Skeletal muscle satellite cell (primary cell): Measurements from ENCODE around the gene S100A11. TPM values are rescaled to one million over a fixed set of nuclear protein-coding genes. Genes with fewer than 3 reads are reported as not detected.
"Not testable (repeated sequence)": the region's sequence is repeated elsewhere in the genome, so short reads cannot be mapped to it uniquely, and the experiment has no call there.

Source experiments
- H3K27me3 ChIP-seq: 2 replicates; pipeline ENCODE4 v1.7.0; 2013; ENCODE audit warnings: low read length; ENCODE audit not compliant: control insufficient read depth, insufficient read depth
- H3K36me3 ChIP-seq: 2 replicates; pipeline ENCODE4 v1.7.0; 2013; ENCODE audit warnings: mild to moderate bottlenecking, control low read depth, low read length; ENCODE audit not compliant: insufficient read depth
- H3K4me1 ChIP-seq: 2 replicates; pipeline ENCODE4 v1.7.0; 2013; ENCODE audit warnings: low read length; ENCODE audit not compliant: control insufficient read depth, insufficient read depth
- H3K4me2 ChIP-seq: 2 replicates; pipeline ENCODE4 v1.7.0; 2013; ENCODE audit warnings: mild to moderate bottlenecking, low read length
- H3K4me3 ChIP-seq: 2 replicates; pipeline ENCODE4 v1.7.0; 2013; ENCODE audit warnings: low read length
- H3K9ac ChIP-seq: 2 replicates; pipeline ENCODE4 v1.7.0; 2013; ENCODE audit warnings: mild to moderate bottlenecking, low read depth, low read length, moderate library complexity
- H3K9me3 ChIP-seq: replicated peaks from 2 replicates; pipeline ENCODE4 v1.7.0; 2013; ENCODE audit warnings: mild to moderate bottlenecking, control low read depth, low read length
- total RNA-seq: library from RNA; depleted of rRNA; stranded (reverse); fragments of >200 nt; gene quantifications from 2 replicates; pipeline ENCODE4 v1.2.3, GENCODE V29; 2012; rRNA removed

The S100A11 gene
- 179 and 194 TPM in 2 replicates for total RNA-seq

GRCh38 chr1:152036267-152037216 lies at the start of gene S100A11:
Gene S100A11 (minus strand): TSS chr1:152037004. CDS start chr1:152036915, 89 bp downstream.
- H3K9me3 ChIP-seq, result no peaks in the 10 kb centered on the region
- H3K27me3 ChIP-seq, result peaks cover 21% of the 10 kb centered on the region
- H3K4me2 ChIP-seq, result peak within 1 kb of the TSS; percentile 85
- H3K9ac ChIP-seq, result peak within 1 kb of the TSS; percentile 100
- H3K4me3 ChIP-seq, result peak within 1 kb of the TSS; percentile 96
- H3K4me1 ChIP-seq, result peaks cover 22% of the 10 kb centered on the region
- peaks cover 34% of the 10 kb centered on the region for H3K36me3 ChIP-seq

- Histone ChIP-seq H3K36me3 (no peaks in the 10 kb centered on the region), H3K4me2 (no peak overlapping the region), H3K4me3 (no peak overlapping the region), H3K9me3 (no peaks in the 10 kb centered on the region), H3K4me1 (no peaks in the 10 kb centered on the region), H3K27me3 (peaks cover 49% of the 10 kb centered on the region), H3K9ac (no peak overlapping the region)
Observed at GRCh38 chr1:152084853-152085252, 48.0 kb upstream of the S100A11 start.

- H3K9me3 ChIP-seq, H3K36me3 ChIP-seq, H3K9ac ChIP-seq, H3K4me2 ChIP-seq, H3K4me3 ChIP-seq, H3K4me1 ChIP-seq: not testable (repeated sequence)
- peaks cover 25% of the 10 kb centered on the region for H3K27me3 ChIP-seq
Observed at GRCh38 chr1:152081026-152081425, 44.2 kb upstream of the S100A11 start.

GRCh38 chr1:152080494-152080893 lies 43.7 kb upstream of the S100A11 start:
- not testable (repeated sequence) for H3K4me1 ChIP-seq, H3K4me3 ChIP-seq, H3K36me3 ChIP-seq, H3K4me2 ChIP-seq, H3K9me3 ChIP-seq, H3K9ac ChIP-seq
- H3K27me3 ChIP-seq, result peaks cover 21% of the 10 kb centered on the region

- H3K4me1 ChIP-seq, result no peaks in the 10 kb centered on the region
- H3K4me3 ChIP-seq, result no peak overlapping the region
- H3K27me3 ChIP-seq, result peaks cover 23% of the 10 kb centered on the region
- H3K9me3 ChIP-seq, result no peaks in the 10 kb centered on the region
- H3K36me3 ChIP-seq, result no peaks in the 10 kb centered on the region
- H3K9ac ChIP-seq, result no peak overlapping the region
- H3K4me2 ChIP-seq, result no peak overlapping the region
Observed at GRCh38 chr1:152078831-152079441, 42.1 kb upstream of the S100A11 start.

GRCh38 chr1:152072311-152072710 lies 35.5 kb upstream of the S100A11 start:
- Histone ChIP-seq H3K9ac (no peak overlapping the region), H3K4me2 (no peak overlapping the region), H3K36me3 (no peaks in the 10 kb centered on the region), H3K4me1 (no peaks in the 10 kb centered on the region), H3K27me3 (peaks cover 72% of the 10 kb centered on the region), H3K9me3 (no peaks in the 10 kb centered on the region), H3K4me3 (no peak overlapping the region)

- Histone ChIP-seq H3K36me3 (no peaks in the 10 kb centered on the region), H3K27me3 (peaks cover 70% of the 10 kb centered on the region), H3K4me3 (no peak overlapping the region), H3K4me1 (no peaks in the 10 kb centered on the region), H3K4me2 (no peak overlapping the region), H3K9ac (no peak overlapping the region), H3K9me3 (no peaks in the 10 kb centered on the region)
Observed at GRCh38 chr1:152071123-152071522, 34.3 kb upstream of the S100A11 start.

- Histone ChIP-seq H3K4me2 (no peak overlapping the region), H3K27me3 (peaks cover 53% of the 10 kb centered on the region)
Observed at GRCh38 chr1:152067929-152068328, 31.1 kb upstream of the S100A11 start.

GRCh38 chr1:152067150-152067549 lies 30.3 kb upstream of the S100A11 start:
- H3K9me3 ChIP-seq, result no peaks in the 10 kb centered on the region
- no peak overlapping the region for H3K4me2 ChIP-seq
- peaks cover 53% of the 10 kb centered on the region for H3K27me3 ChIP-seq

More at GRCh38 chr1:152067929-152068328, 31.1 kb upstream of the S100A11 start:
- Histone ChIP-seq H3K36me3 (no peaks in the 10 kb centered on the region), H3K4me1 (no peaks in the 10 kb centered on the region), H3K9me3 (no peaks in the 10 kb centered on the region), H3K4me3 (no peak overlapping the region), H3K9ac (no peak overlapping the region)

GRCh38 chr1:152061952-152062351 lies 25.1 kb upstream of the S100A11 start:
- H3K4me1 ChIP-seq, result no peaks in the 10 kb centered on the region
- H3K9ac ChIP-seq, result no peak overlapping the region
- no peak overlapping the region for H3K4me3 ChIP-seq
- no peaks in the 10 kb centered on the region for H3K9me3 ChIP-seq
- no peak overlapping the region for H3K4me2 ChIP-seq
- H3K27me3 ChIP-seq, result peaks cover 59% of the 10 kb centered on the region
- H3K36me3 ChIP-seq, result no peaks in the 10 kb centered on the region

More at GRCh38 chr1:152067150-152067549, 30.3 kb upstream of the S100A11 start:
- H3K9ac ChIP-seq, result no peak overlapping the region
- H3K36me3 ChIP-seq, result no peaks in the 10 kb centered on the region
- no peak overlapping the region for H3K4me3 ChIP-seq
- H3K4me1 ChIP-seq, result no peaks in the 10 kb centered on the region

GRCh38 chr1:152053375-152053774 lies 16.6 kb upstream of the S100A11 start:
- Histone ChIP-seq H3K9ac (no peak overlapping the region), H3K4me3 (no peak overlapping the region), H3K4me2 (no peak overlapping the region), H3K36me3 (no peaks in the 10 kb centered on the region), H3K4me1 (peaks cover 32% of the 10 kb centered on the region), H3K27me3 (peaks cover 49% of the 10 kb centered on the region), H3K9me3 (no peaks in the 10 kb centered on the region)
